HG03039 (cell line): ENCODE data around the gene PPIA.
"Not testable (repeated sequence)": the region's sequence is repeated elsewhere in the genome, so short reads cannot be mapped to it uniquely, and the experiment has no call there.

Source experiments
- ATAC-seq: cut with Tn5 transposase; IDR thresholded peaks from one replicate; pipeline ENCODE4 v1.9.1; 2021; ENCODE audit warnings: mild to moderate bottlenecking, moderate library complexity; ENCODE audit not compliant: unreplicated experiment

Gene PPIA

DNA sequence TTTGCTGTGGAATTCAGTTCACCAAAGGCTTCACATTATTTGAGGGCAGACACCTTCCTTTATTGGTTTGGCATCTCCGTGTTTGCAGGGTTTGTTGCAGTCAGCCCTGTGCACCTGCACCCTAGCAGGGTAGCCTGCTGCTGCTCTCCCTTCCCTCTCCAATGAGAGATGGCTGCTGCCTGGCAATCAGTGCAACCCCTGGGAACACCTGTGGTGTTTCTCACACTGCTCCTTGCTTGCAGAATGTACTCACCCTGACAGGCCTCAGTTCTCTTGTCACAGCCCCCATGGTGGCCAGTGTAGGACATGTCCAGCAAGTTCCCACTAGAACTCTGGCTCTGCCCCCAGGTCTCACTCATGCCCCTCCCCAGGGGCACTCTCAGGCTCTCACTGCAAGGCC is 12.1 kb upstream of the PPIA start:
- ATAC-seq, result no peak

DNA sequence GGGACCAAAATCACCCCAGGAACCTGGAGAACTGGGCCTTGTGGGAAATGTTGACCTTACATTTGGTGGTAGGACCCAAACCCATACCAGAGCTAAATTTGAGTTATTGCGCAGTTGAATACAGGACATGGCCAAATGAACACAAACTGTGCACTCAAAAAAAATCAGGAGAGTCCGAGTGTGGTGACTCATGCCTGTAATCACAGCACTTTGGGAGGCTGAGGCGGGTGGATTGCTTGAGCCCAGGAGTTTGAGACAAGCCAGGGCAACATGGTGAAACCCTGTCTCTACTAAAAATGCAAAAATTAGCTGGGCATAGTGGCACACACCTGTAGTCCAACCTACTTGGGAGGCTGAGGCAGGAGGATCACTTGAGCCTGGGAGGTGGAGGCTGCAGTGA is 11.3 kb upstream of the PPIA start:
- not testable (repeated sequence) for ATAC-seq

DNA sequence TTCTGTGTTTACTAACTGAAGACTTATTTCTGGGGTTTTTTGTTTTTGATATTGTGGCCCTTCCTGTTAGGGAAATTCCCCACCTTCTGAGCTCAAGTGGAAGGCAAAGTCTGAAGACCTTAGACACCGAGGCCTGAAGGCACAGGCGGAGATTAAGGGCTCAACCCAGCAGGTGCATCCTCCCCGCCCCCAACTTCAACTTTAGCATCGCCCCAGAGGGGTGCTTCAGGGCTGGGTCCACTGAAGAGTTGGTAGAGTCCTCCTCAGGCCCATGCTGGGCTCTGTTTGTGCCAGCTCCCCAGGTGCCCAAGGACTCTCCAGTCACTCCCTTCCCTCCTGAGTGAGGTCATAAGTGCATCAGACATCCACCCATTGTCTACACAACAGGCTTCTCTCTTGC is 9.4 kb upstream of the PPIA start:
- ATAC-seq, result no peak

DNA sequence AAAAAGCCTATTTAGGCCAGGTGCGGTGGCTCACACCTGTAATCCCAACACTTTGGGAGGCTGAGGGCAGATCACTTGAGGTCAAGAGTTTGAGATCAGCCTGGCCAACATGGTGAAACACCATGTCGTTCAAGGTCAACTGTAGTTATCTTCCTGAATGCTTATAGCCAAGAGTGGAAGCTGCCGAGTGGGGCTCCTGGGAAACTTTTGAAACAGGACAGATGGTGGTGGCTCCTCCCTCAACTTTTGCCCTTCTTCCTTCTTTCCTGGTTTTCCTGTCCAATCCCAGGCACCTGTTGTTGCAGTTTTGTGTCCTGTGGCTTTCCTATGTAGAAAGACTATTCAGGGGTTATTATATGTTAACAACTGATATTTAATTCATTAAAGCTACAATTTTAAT is 8.7 kb upstream of the PPIA start:
- no peak for ATAC-seq

DNA sequence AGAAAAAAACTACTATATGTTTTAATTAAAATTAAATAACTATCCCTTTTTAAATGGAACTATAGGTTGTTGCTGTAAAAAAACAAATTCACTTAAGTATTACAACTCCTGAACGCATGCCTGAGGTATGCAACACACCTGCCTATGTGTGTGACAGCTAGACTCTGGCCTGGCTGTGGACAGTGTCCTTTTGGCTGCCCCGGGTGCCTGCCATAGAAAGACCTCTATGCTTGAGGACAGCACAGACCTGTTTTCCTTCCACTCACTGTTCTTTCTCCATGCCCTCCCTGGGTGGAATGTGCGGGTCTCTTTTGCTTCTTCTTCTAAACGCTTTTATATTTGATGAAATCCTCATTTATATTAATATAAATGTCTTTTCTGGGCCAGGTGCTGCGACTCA is 6.5 kb upstream of the PPIA start:
- ATAC-seq, result no peak

DNA sequence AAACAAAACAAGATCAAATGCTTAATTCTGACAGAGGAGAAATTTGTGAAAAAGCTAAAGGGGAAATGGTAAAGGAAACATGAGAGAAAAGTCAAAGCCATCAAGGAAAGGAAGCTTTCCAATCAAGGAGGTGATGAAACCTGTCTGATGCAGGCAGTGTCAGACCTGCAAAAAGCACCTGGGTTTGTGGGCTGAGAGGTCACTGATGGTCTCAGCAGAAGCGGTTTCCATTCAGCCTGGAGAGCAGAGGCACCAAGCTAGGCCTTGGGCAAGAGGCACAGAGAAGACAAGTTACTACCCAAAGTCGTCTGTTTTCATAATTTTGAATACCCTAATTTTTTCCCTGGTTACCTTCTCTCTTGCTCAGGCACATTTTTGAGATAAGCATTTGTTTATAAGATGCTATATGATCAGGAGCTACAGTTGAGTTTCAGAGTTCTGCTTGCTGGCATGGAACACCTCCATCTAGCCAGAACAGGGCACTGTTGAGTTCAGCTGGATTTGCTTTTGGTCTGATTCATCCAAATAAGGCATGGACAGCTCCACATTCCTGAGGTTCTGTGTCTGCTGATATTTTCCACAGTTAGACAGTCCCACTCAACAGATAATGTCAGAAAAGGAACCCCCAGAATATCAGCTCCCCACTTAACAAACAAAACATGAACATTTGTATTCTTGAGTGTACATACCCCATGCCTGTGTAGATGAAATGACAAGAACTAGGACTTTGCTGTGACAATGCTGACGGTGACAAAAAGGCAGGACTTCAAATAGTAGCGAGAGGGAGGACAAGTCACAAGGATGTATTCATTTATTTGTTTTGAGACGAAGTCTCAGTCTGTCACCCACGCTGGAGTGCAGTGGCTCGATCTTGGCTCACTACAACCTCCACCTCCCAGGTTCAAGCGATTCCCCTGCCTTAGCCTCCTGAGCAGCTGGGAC is 4.9 kb upstream of the PPIA start:
- no peak for ATAC-seq

DNA sequence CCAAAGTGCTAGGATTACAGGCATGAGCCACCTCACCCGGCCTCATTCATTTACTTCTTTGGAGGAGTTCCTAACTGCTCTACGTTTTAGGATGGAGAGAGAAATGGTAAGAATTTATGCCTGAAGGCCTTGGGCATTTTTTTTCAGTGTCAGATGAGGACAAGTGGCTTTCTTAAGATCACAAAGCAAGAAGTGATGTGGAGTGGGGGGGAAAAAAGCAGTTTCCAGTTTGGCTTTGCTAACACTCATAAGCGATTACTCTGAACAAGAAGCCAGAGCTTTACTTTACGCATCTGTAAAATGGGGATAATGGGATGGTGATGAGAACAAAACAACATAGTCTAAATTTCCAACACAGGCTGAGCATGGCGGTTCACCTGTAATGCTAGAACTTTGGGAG is 2.6 kb upstream of the PPIA start:
- ATAC-seq, result no peak

DNA sequence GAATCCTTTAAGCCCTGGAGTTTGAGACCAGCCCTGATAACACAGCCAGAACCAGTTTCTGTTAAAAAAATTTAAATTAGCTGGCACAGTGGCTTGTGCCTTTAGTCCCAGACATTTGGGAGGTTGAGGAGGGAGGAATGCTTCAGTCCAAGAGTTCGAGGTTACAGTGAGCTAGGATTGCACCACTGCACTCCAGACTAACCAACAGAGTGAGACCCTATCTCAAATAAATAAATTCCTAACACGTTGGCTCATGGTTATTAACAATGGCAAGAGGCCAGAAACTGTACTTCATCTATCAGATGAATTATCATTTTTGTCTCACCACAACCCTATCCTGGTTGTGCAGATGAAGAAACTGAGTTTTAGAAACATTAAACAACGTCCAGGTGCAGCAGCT is 2.1 kb upstream of the PPIA start:
- ATAC-seq, result no peak

DNA sequence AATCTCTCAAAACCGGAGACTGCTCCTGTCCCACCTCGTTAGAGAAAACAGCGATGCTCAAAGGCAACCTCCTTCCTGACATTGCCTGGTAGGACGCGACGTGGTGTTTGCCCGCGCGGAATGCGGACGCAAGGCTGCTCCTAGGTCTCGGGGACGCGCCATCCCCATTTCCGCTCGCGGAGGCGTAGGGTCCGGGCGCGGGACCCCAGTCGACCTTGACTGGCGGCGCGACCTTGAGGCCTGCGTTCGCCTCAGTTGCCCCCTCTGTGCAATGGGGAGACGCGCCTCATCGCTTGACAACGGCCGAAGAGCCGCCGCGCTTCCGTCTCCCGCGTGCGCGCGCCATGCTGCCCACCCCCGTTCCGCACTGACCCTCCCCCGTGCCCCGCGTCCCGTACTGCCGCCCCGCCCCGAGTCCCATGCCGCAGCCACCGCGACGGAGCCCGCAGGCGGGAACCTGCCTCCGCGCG is 412 bp upstream of the PPIA start:
- ATAC-seq, result peak; percentile 19

DNA sequence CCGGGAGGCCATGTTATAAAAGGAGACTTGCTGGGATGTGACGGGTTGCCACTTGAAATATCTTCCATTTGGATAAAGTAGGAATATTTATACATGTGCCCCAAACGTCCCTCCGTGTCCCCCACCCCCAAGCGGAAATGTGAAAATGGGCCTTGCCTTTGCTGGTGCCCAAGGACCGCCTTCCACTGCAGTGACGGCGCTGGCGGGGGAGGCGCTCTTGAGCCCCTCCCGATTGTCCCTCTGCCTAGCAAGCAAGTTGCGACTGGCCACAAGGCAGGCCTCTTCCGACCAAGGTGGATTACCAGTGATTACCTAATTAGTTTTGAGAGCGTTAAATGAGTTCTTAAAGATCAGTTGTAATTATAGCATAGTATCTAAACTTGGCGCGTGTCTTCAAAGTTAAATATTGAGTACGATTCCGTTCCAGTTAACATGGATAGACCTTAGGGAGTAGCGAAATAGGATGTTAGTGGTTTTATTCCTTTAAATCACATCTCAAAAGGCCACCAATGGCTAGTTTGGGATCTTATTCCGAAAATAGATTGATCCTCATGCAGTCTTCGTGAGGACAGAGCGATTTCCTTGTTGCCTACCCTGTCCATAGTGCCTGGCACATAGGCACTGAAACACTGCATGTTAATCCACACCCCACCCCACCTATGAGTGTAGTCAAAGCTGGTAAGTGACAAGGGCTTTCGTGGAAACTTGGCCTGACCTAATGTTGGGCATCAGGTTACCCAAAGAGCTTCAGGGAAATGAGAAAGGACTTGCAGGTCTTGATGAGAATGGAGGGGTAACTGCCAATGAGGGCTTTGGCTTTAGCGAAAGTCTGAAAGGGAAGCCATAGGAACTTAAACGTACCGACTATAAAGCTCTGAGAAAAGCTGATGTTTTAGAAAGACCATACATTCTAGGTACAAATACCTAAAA is 1.1 kb downstream of the PPIA start:
- ATAC-seq, result peak; percentile 46

DNA sequence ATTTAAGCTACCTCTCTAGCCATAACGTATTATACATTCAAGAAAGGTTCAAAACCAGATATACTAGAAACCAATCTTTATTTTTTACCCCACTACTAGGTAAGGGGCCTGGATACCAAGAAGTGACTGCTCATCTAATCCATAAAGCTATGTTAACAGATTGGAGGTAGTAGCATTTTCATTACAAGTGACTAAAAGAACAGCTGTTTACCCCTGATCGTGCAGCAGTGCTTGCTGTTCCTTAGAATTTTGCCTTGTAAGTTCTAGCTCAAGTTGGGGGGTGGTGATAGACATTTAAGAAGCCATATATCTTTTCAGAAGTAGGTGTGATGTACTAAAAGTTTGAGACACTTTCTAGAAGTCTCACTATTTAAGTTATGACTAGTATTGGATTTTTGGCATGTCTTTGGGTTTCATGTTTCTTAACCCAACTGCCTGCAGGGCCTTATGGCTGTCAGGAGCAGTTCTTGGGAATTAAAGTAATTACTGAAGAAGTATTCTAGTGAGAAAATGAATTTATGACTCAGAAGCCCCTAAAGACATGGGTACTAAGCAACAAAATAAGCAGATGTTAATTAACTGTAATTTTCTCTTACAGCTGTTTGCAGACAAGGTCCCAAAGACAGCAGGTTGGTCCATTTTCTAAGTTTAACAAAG is 2.3 kb downstream of the PPIA start:
- no peak for ATAC-seq

DNA sequence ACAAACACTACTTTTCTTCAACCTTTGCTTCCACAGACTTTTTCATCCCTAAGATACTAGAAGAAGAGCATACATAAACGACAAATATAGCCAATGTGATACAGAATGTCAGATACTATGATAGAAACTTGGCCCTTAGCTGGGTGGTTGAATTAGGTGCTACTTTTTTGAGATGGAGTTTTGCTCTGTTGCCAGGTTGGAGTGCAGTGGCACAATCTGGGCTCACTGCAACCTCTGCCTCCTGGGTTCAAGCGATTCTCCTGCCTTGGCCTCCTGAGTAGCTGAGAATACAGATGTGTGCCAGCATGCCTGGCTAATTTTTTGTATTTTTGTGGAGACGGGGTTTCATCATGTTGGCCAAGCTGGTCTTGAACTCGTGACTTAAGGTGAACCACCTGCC is 3.5 kb downstream of the PPIA start:
- ATAC-seq, result no peak

DNA sequence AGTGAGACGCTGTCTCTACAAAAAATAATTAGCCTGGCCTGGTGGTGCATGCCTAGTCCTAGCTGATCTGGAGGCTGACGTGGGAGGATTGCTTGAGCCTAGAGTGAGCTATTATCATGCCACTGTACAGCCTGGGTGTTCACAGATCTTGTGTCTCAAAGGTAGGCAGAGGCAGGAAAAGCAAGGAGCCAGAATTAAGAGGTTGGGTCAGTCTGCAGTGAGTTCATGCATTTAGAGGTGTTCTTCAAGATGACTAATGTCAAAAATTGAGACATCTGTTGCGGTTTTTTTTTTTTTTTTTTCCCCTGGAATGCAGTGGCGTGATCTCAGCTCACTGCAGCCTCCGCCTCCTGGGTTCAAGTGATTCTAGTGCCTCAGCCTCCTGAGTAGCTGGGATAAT is 5.4 kb downstream of the PPIA start:
- ATAC-seq, result no peak

DNA sequence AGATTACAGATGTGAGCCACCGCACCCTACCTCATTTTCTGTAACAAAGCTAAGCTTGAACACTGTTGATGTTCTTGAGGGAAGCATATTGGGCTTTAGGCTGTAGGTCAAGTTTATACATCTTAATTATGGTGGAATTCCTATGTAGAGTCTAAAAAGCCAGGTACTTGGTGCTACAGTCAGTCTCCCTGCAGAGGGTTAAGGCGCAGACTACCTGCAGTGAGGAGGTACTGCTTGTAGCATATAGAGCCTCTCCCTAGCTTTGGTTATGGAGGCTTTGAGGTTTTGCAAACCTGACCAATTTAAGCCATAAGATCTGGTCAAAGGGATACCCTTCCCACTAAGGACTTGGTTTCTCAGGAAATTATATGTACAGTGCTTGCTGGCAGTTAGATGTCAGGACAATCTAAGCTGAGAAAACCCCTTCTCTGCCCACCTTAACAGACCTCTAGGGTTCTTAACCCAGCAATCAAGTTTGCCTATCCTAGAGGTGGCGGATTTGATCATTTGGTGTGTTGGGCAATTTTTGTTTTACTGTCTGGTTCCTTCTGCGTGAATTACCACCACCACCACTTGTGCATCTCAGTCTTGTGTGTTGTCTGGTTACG is 6.0 kb downstream of the PPIA start:
- no peak for ATAC-seq

DNA sequence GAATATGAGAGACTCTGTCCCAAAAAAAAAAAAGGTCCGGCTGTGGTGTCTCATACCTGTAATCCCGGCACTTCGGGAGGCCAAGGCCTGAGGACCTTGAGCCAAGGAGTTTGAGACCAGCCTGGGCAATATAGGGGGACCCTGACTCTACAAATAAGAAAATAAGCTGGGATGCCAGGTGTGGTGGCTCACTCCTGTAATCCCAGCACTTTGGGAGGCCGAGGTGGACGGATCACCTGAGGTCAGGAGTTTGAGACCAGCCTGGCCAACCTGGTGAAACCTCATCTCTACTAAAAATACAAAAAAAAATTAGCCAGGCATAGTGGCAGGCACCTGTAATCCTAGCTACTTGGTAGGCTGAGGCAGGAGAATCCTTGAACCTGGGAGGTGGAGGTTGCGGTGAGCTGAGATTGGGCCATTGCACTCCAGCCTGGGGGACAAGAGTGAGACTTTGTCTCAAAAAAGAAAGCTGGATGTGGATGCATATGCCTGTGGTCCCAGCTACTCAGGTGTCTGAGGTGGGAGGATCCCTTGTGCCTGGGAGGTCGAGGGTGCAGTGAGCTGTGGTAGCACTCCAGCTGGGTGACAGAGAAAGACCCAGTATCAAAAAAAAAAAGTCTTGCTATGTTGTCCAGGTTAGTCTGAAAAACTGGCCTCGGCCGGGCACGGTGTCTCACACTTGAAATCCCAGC is 7.5 kb downstream of the PPIA start:
- not testable (repeated sequence) for ATAC-seq

DNA sequence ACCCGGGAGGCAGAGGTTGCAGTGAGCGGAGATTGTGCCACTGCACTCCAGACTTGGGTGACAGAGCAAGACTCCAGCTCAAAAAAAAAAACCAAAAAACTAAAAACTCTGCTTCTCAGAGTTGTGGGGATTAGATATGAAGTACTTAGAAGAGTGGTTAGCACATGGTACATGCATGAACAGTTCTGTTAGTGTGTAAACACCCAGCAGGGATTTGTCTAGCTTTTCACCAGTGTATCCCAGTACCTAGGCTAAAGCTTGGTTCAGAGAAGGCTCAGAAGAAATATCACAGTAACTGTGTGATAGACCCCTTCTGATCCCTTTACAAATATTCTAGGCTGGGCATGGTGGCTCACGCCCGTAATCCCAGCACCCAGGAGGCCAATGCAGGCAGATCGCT is 9.5 kb downstream of the PPIA start:
- no peak for ATAC-seq

DNA sequence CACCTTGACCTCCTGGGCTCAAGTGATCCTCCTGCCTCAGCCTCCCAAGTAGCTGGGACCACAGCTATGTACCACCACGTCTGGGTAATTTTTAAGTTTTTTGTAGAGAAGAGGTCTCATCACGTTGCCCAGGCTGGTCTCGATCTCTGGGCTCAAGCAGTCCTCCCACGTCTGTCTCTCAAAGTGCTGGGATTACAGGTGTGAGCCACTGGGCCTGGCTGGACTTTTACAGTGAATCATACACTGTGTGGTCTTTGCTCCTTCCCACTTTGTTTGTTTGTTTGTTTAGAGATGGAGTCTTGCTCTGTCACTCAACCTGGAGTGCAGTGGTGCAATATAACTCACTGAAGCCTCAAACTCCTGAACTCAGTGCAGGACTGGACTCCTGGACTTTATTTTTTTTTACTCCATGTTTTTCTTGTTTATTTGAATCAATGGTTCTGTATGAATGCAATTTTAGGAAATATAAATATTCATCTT is 12.5 kb downstream of the PPIA start:
- ATAC-seq, result no peak

DNA sequence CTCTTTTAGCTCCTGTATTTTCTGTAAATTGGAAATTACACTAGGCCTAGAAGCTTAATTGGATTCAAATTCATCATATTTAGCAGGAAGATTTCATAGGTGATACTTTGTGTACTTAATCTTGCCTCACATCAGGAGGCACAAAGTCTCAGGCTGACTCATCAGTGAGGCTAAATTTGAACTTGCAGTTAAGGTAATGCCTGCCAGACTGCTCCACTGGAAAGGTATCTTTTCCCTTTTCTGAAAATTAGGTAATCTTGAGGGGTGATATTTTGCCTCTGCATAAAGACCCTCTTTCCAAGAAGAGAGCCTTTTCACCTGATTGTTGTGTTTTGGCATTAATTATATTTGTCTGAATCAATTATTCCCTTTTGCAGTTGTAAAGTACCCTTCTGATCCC is 14.6 kb downstream of the PPIA start:
- no peak for ATAC-seq

DNA sequence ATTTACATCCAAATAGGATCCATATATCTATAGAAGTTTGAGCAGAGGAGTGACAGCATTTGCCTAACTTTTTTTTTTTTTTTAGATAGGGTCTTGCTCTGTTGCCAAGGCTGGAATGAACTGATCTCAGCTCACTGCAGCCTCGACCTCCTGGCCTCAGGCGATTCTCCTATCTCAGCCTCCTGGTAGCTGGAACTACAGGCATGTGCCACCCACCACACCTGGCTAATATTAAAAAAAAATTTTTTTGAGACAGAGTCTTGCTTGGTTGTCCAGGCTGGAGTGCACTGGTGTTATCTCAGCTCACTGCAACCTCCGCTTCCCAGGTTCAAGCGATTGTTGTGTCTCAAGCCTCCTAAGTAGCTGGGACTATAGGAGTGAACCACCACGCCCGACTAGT is 15.1 kb downstream of the PPIA start:
- ATAC-seq, result no peak

DNA sequence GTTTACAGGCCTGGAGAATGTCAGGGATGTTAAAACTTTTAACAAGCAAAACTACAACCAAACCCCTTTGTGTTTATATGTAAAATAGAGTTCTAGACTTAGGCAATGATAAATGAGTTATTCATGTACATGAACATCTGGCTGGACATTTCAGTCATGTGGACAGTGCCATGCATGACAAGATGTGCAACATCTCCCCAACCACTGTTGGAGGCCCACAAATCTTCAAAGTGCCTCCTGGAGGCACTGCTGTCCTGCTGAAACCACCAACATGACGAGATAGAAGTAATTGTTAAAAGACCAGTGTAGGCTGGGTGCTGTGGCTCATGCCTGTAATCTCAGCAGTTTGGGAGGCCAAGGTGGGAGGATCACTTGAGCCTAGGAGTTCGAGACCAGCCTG is 18.4 kb downstream of the PPIA start:
- no peak for ATAC-seq
